Stomach (tissue), 9 donors: ENCODE data around the gene KRTAP26-1. TPM values are rescaled to one million over a fixed set of nuclear protein-coding genes. Genes with fewer than 3 reads are reported as not detected.

Source experiments
- DNase-seq, 2 donors: peaks; one replicate each; pipeline versions ENCODE4 v3.0.0 to v3.0.0-alpha.2; 2013 to 2019
- H3K27ac ChIP-seq, 5 donors: fragments of 200-600 bp in 4 of 5; sonication (generic) in 4 of 5; one replicate each; pipeline ENCODE4 v1.5.1; 2013 to 2019; ENCODE audit warnings: mild to moderate bottlenecking in 1 of 5, moderate library complexity in 1 of 5
- H3K27me3 ChIP-seq, 3 donors: fragments of 200-600 bp; sonication (generic); one replicate each; pipeline ENCODE4 v1.5.1; 2017 to 2019; ENCODE audit warnings: mixed run types in 1 of 3
- H3K36me3 ChIP-seq, 4 donors: fragments of 200-600 bp; sonication (generic); 1 replicate in 3 of 4; 2 replicates in 1 of 4; pipeline ENCODE4 v1.5.1; 2016 to 2019
- H3K4me1 ChIP-seq, 4 donors: fragments of 200-600 bp; sonication (generic); one replicate each; pipeline ENCODE4 v1.5.1; 2016 to 2019
- H3K4me3 ChIP-seq, 4 donors: fragments of 200-600 bp; sonication (generic) in 3 of 4; one replicate each; pipeline ENCODE4 v1.5.1; 2016 to 2019; ENCODE audit warnings: mild to moderate bottlenecking in 1 of 4
- H3K9me3 ChIP-seq, 4 donors: fragments of 200-600 bp; sonication (generic); one replicate each; pipeline ENCODE4 v1.5.1; 2016 to 2019
- CTCF ChIP-seq, 7 experiments: fragments of 450-650 bp in 4 of 7; fragments of 200-600 bp in 3 of 7; sonication (generic) in 3 of 7; IDR thresholded peaks; one replicate each; pipeline ENCODE4 v1.5.1; 2016 to 2019; ENCODE audit warnings: antibody characterized with exemption in 7 of 7, control low read depth in 2 of 7, mild to moderate bottlenecking in 1 of 7
- EP300 ChIP-seq: sonication (generic); formaldehyde crosslinking; IDR thresholded peaks from one replicate; pipeline ENCODE4 v1.6.1; 2017; ENCODE audit warnings: antibody characterized with exemption
- POLR2A ChIP-seq, 4 donors: fragments of 450-650 bp; IDR thresholded peaks; one replicate each; pipeline ENCODE4 v1.6.1; 2016; ENCODE audit warnings: antibody characterized with exemption in 4 of 4, control low read depth in 2 of 4, mild to moderate bottlenecking in 1 of 4, moderate library complexity in 1 of 4
- POLR2AphosphoS5 ChIP-seq, 3 donors: sonication (generic); formaldehyde crosslinking; IDR thresholded peaks; one replicate each; pipeline ENCODE4 v1.6.1; 2016; ENCODE audit warnings: antibody characterized with exemption in 3 of 3
- WGBS, 5 donors: extraction: QIAGEN DNeasy Blood & Tissue Kit in 3 of 5; methylation state at CpG; one replicate each; pipeline versions ENCODE4 v1.1.5 to v1.1.7; 2013 to 2018; 5-methylcytosine and 5-hydroxymethylcytosine counted together
- intact Hi-C: fragments of 100-400 bp; cut with DNase I; formaldehyde crosslinking; loops from one replicate; pipeline ENCODE4 v1.15.1; 2023; ENCODE audit warnings: low total_unique reads
- polyA plus RNA-seq, 3 donors: library from polyadenylated mRNA; stranded (reverse); fragments of 200-250 nt; gene quantifications; one replicate each; pipeline ENCODE4 v1.2.3, GENCODE V29; 2013
- total RNA-seq, 5 donors: library from RNA; depleted of rRNA; stranded (reverse); fragments of >200 nt; gene quantifications; one replicate each; pipeline versions ENCODE4 v1.1.0 to v1.2.3, GENCODE V29; 2014 to 2016
- donor health status: healthy with polysubstance abuse.
- donor health status: Bipolar disorder and iron deficiency.
- donor health status: healthy.

Gene KRTAP26-1
- total and polyA plus RNA-seq, 8 donors = not detected

GRCh38 chr21:30348506-30348905, 28.4 kb upstream of the KRTAP26-1 start, which contains the start of gene KRTAP23-1:
KRTAP23-1 (minus strand) TSS chr21:30348606; CDS start chr21:30348606, 0 bp downstream.
- Histone ChIP-seq H3K36me3 (no peaks in the 10 kb centered on the region), H3K4me3 (no peak within 1 kb of the TSS), H3K4me1 (no peaks in the 10 kb centered on the region), H3K27me3 (no peaks in the 10 kb centered on the region), H3K9me3 (peaks cover 0 to 4% (median 0%) of the 10 kb centered on the region in 4 donors), H3K27ac (no peak within 1 kb of the TSS)
- intact Hi-C loops = no loop called here
- TF ChIP-seq CTCF (IDR thresholded peaks at IDR 0.05) = no peak
- TF ChIP-seq POLR2AphosphoS5 (IDR thresholded peaks at IDR 0.05) = no peak
- no peak for TF ChIP-seq POLR2A (IDR thresholded peaks at IDR 0.05)
- TF ChIP-seq EP300 = no peak
- no peak for DNase-seq
- 72 to 95% (median 81%) methylated on average over 4 of the region's 4 CpGs for WGBS, 5 donors

- 46 to 58% (median 55%) methylated on average over 2 of the region's 2 CpGs for WGBS, 5 donors
- intact Hi-C loops = no loop called here
- TF ChIP-seq POLR2A (IDR thresholded peaks at IDR 0.05) (no peak), EP300 (no peak), POLR2AphosphoS5 (IDR thresholded peaks at IDR 0.05) (no peak), CTCF (IDR thresholded peaks at IDR 0.05) (no peak)
- Histone ChIP-seq H3K27me3 (no peaks in the 10 kb centered on the region), H3K4me3 (no peak overlapping the region), H3K9me3 (peaks cover 0 to 4% (median 0%) of the 10 kb centered on the region in 4 donors), H3K27ac (no peak overlapping the region), H3K36me3 (no peaks in the 10 kb centered on the region), H3K4me1 (no peaks in the 10 kb centered on the region)
- DNase-seq = no peak
Observed at GRCh38 chr21:30345014-30345413, 24.9 kb upstream of the KRTAP26-1 start.

- 80 to 89% (median 87%) methylated on average over 2 of the region's 2 CpGs for WGBS, 5 donors
- H3K36me3 ChIP-seq = no peaks in the 10 kb centered on the region
- no peaks in the 10 kb centered on the region for H3K4me1 ChIP-seq
- peak; percentile 50 to 56 for DNase-seq
- H3K9me3 ChIP-seq = peaks cover 0 to 4% (median 0%) of the 10 kb centered on the region in 4 donors
- no peak overlapping the region for H3K4me3 ChIP-seq
- TF ChIP-seq POLR2A (IDR thresholded peaks at IDR 0.05) = no peak
- no peak for TF ChIP-seq POLR2AphosphoS5 (IDR thresholded peaks at IDR 0.05)
- TF ChIP-seq CTCF (IDR thresholded peaks at IDR 0.05) = peak in 5 of 7 experiments; percentile 53 to 88 (median 78)
- no peak for TF ChIP-seq EP300
- intact Hi-C loops = no loop called here
- no peak overlapping the region for H3K27ac ChIP-seq
- H3K27me3 ChIP-seq = no peaks in the 10 kb centered on the region
Observed at GRCh38 chr21:30340714-30341573, 20.8 kb upstream of the KRTAP26-1 start.

- no peak for DNase-seq
- intact Hi-C loops = loop anchor here (10.0 kb wide), 1 partner anchor 736 kb away; no protein-coding TSS in a partner anchor
Observed at GRCh38 chr21:30338717-30339116, 18.6 kb upstream of the KRTAP26-1 start.

More at GRCh38 chr21:30338717-30339116, 18.6 kb upstream of the KRTAP26-1 start:
- Histone ChIP-seq H3K36me3 (no peaks in the 10 kb centered on the region), H3K4me3 (no peak overlapping the region), H3K27me3 (no peaks in the 10 kb centered on the region), H3K27ac (no peak overlapping the region), H3K4me1 (no peaks in the 10 kb centered on the region), H3K9me3 (no peaks in the 10 kb centered on the region)
- no peak for TF ChIP-seq CTCF (IDR thresholded peaks at IDR 0.05)
- TF ChIP-seq EP300 = no peak
- TF ChIP-seq POLR2AphosphoS5 (IDR thresholded peaks at IDR 0.05) = no peak
- no peak for TF ChIP-seq POLR2A (IDR thresholded peaks at IDR 0.05)
- 72 to 91% (median 78%) methylated on average over 4 of the region's 4 CpGs for WGBS, 5 donors
